H7 (cell line): ENCODE measurements around the gene ZER1. TPM values are rescaled to one million over a fixed set of nuclear protein-coding genes. Genes with fewer than 3 reads are reported as not detected.
A peak's percentile ranks its signal among the peaks of the same experiment; 100 is the strongest.
"Not testable (repeated sequence)": the region's sequence is repeated elsewhere in the genome, so short reads cannot be mapped to it uniquely, and the experiment has no call there.

Source experiments
- DNase-seq: peaks from one replicate; pipeline ENCODE4 v3.0.0; 2012
- H3K27me3 ChIP-seq: 2 replicates; pipeline ENCODE4 v1.6.0; 2011; ENCODE audit warnings: mild to moderate bottlenecking, low read length; ENCODE audit not compliant: control insufficient read depth, insufficient read depth
- H3K36me3 ChIP-seq: replicated peaks from 2 replicates; pipeline ENCODE4 v1.5.1; 2011; ENCODE audit warnings: low read length; ENCODE audit not compliant: control insufficient read depth, insufficient read depth
- H3K4me3 ChIP-seq: 2 replicates; pipeline ENCODE4 v1.5.1; 2011; ENCODE audit warnings: low read depth, mild to moderate bottlenecking, control low read depth, low read length, moderate library complexity; ENCODE audit not compliant: insufficient read depth
- total RNA-seq: library from RNA; depleted of rRNA; stranded (reverse); fragments of >200 nt; shearing (Covaris generic); gene quantifications from 2 replicates; pipeline ENCODE4 v1.2.3, GENCODE V29; 2014

Gene ZER1
- total RNA-seq, 1 experiment from 2014 or later: 19.6 TPM

- H3K27me3 ChIP-seq: no peaks in the 10 kb centered on the region
- DNase-seq: no peak
- no peak overlapping the region for H3K4me3 ChIP-seq
- H3K36me3 ChIP-seq: peaks cover 10% of the 10 kb centered on the region
Measured at GRCh38 chr9:128800061-128800460, 28.3 kb upstream of the ZER1 start.

- no peaks in the 10 kb centered on the region for H3K27me3 ChIP-seq
- no peak overlapping the region for H3K4me3 ChIP-seq
- no peak for DNase-seq
- H3K36me3 ChIP-seq: peaks cover 9% of the 10 kb centered on the region
Measured at GRCh38 chr9:128798896-128799295, 27.2 kb upstream of the ZER1 start.

GRCh38 chr9:128794961-128795360, 23.2 kb upstream of the ZER1 start:
- H3K4me3 ChIP-seq, DNase-seq, H3K27me3 ChIP-seq: not testable (repeated sequence)
- H3K36me3 ChIP-seq: peaks cover 18% of the 10 kb centered on the region

GRCh38 chr9:128792978-128793686, 21.4 kb upstream of the ZER1 start:
- no peak for DNase-seq
- no peaks in the 10 kb centered on the region for H3K27me3 ChIP-seq
- H3K36me3 ChIP-seq: peaks cover 14% of the 10 kb centered on the region
- H3K4me3 ChIP-seq: no peak overlapping the region

GRCh38 chr9:128792134-128792533, 20.4 kb upstream of the ZER1 start:
- peaks cover 13% of the 10 kb centered on the region for H3K36me3 ChIP-seq
- DNase-seq: no peak

GRCh38 chr9:128790536-128790935, 18.8 kb upstream of the ZER1 start:
- Histone ChIP-seq H3K4me3 (no peak overlapping the region), H3K36me3 (peaks cover 12% of the 10 kb centered on the region), H3K27me3 (no peaks in the 10 kb centered on the region)
- no peak for DNase-seq

More at GRCh38 chr9:128792134-128792533, 20.4 kb upstream of the ZER1 start:
- Histone ChIP-seq H3K27me3 (no peaks in the 10 kb centered on the region), H3K4me3 (no peak overlapping the region)

GRCh38 chr9:128788445-128788844, 16.7 kb upstream of the ZER1 start:
- no peak for DNase-seq
- peaks cover 12% of the 10 kb centered on the region for H3K36me3 ChIP-seq
- no peaks in the 10 kb centered on the region for H3K27me3 ChIP-seq
- no peak overlapping the region for H3K4me3 ChIP-seq

- Histone ChIP-seq H3K27me3 (no peaks in the 10 kb centered on the region), H3K36me3 (peaks cover 7% of the 10 kb centered on the region), H3K4me3 (peak overlapping the region; percentile 92)
- no peak for DNase-seq
Measured at GRCh38 chr9:128787659-128788058, 15.9 kb upstream of the ZER1 start.

GRCh38 chr9:128786681-128787601, 15.2 kb upstream of the ZER1 start, which contains the start of gene TBC1D13:
Gene TBC1D13 (plus strand): TSS chr9:128787253. CDS start chr9:128787354, 101 bp downstream.
- Histone ChIP-seq H3K4me3 (peak within 1 kb of the TSS; percentile 92), H3K27me3 (no peaks in the 10 kb centered on the region), H3K36me3 (peaks cover 3% of the 10 kb centered on the region)
- DNase-seq: peak; percentile 99

GRCh38 chr9:128785427-128785826, 13.7 kb upstream of the ZER1 start:
- no peaks in the 10 kb centered on the region; the same call in 1 of the 2 replicates for H3K36me3 ChIP-seq
- H3K4me3 ChIP-seq: no peak overlapping the region
- no peak for DNase-seq
- no peaks in the 10 kb centered on the region for H3K27me3 ChIP-seq

- Histone ChIP-seq H3K4me3 (no peak overlapping the region), H3K27me3 (no peaks in the 10 kb centered on the region), H3K36me3 (no peaks in the 10 kb centered on the region)
- no peak for DNase-seq
Measured at GRCh38 chr9:128782669-128783068, 10.9 kb upstream of the ZER1 start.

- Histone ChIP-seq H3K36me3 (no peaks in the 10 kb centered on the region), H3K4me3 (no peak overlapping the region), H3K27me3 (no peaks in the 10 kb centered on the region)
- no peak for DNase-seq
Measured at GRCh38 chr9:128781187-128782070, 9.7 kb upstream of the ZER1 start.

GRCh38 chr9:128780093-128780492, 8.4 kb upstream of the ZER1 start:
- not testable (repeated sequence) for DNase-seq, H3K27me3 ChIP-seq, H3K36me3 ChIP-seq, H3K4me3 ChIP-seq

- Histone ChIP-seq H3K27me3 (no peaks in the 10 kb centered on the region), H3K4me3 (no peak overlapping the region), H3K36me3 (no peaks in the 10 kb centered on the region)
- no peak for DNase-seq
Measured at GRCh38 chr9:128774804-128775203, 3.1 kb upstream of the ZER1 start.
